Osteoblast (primary cell): ENCODE measurements around the gene KCNQ4. TPM values are rescaled to one million over a fixed set of nuclear protein-coding genes. Genes with fewer than 3 reads are reported as not detected.

ENCODE experiments used
- DNase-seq: peaks from one replicate; pipeline ENCODE4 v3.0.0; 2011; ENCODE audit warnings: low spot score, mixed read lengths; ENCODE audit not compliant: insufficient read length; ENCODE audit errors: missing footprints
- H2AFZ ChIP-seq: 2 replicates; pipeline ENCODE4 v1.6.0; 2011; ENCODE audit warnings: mild to moderate bottlenecking, low read length
- H3K27ac ChIP-seq: 2 replicates; pipeline ENCODE4 v1.5.1; 2011; ENCODE audit warnings: mild to moderate bottlenecking, low read depth, low read length, moderate library complexity
- H3K27me3 ChIP-seq: 2 replicates; pipeline ENCODE4 v1.6.0; 2012; ENCODE audit warnings: mild to moderate bottlenecking, control low read depth, inconsistent platforms, low read length, moderate library complexity; ENCODE audit not compliant: insufficient read depth
- H3K36me3 ChIP-seq: 2 replicates; pipeline ENCODE4 v1.5.1; 2011; ENCODE audit warnings: mild to moderate bottlenecking, low read length, control low read depth, moderate library complexity; ENCODE audit not compliant: insufficient read depth
- H3K4me1 ChIP-seq: 2 replicates; pipeline ENCODE4 v1.5.1; 2011; ENCODE audit warnings: mild to moderate bottlenecking, low read length, control low read depth, moderate library complexity; ENCODE audit not compliant: insufficient read depth
- H3K4me2 ChIP-seq: 2 replicates; pipeline ENCODE4 v1.6.0; 2011; ENCODE audit warnings: mild to moderate bottlenecking, low read length; ENCODE audit not compliant: insufficient read depth
- H3K4me3 ChIP-seq: fragments of 200-600 bp; sonication (generic); 3 replicates; pipeline ENCODE4 v1.5.1; 2012; ENCODE audit warnings: mild to moderate bottlenecking, low read length, inconsistent platforms; ENCODE audit not compliant: insufficient read depth
- H3K79me2 ChIP-seq: 2 replicates; pipeline ENCODE4 v1.6.0; 2012; ENCODE audit warnings: mild to moderate bottlenecking, low read length, control low read depth, inconsistent platforms; ENCODE audit not compliant: insufficient read depth
- H3K9me3 ChIP-seq: 2 replicates; pipeline ENCODE4 v1.5.1; 2011; ENCODE audit warnings: low read depth, low read length, control low read depth
- H4K20me1 ChIP-seq: 2 replicates; pipeline ENCODE4 v1.6.0; 2012; ENCODE audit warnings: mild to moderate bottlenecking, low read length, control low read depth; ENCODE audit not compliant: insufficient read depth
- CTCF ChIP-seq: IDR thresholded peaks from 2 replicates; pipeline ENCODE4 v1.5.1; 2011; ENCODE audit warnings: mild to moderate bottlenecking, low read depth, low read length, moderate library complexity; ENCODE audit errors: extremely low read depth
- total RNA-seq: library from RNA; depleted of rRNA; stranded (reverse); fragments of >200 nt; gene quantifications from 2 replicates; pipeline ENCODE4 v1.2.3, GENCODE V29; 2012

The KCNQ4 gene
- total RNA-seq, 1 donor: not detected

GRCh38 chr1:40845895-40846294, 62.3 kb downstream of the KCNQ4 start:
- Histone ChIP-seq H3K27me3 (peaks cover 6% of the 10 kb centered on the region), H3K4me3 (no peak overlapping the region), H3K9me3 (peaks cover 8% of the 10 kb centered on the region), H3K79me2 (no peaks in the 10 kb centered on the region), H4K20me1 (no peaks in the 10 kb centered on the region), H3K4me1 (no peaks in the 10 kb centered on the region), H3K4me2 (no peak overlapping the region), H2AFZ (no peak overlapping the region), H3K36me3 (no peaks in the 10 kb centered on the region), H3K27ac (no peak overlapping the region)
- DNase-seq: no peak
- TF ChIP-seq CTCF: no peak

- Histone ChIP-seq H3K4me2 (no peak overlapping the region), H3K27me3 (peaks cover 6% of the 10 kb centered on the region), H3K79me2 (no peaks in the 10 kb centered on the region), H3K27ac (no peak overlapping the region), H3K4me1 (no peaks in the 10 kb centered on the region), H3K9me3 (peaks cover 8% of the 10 kb centered on the region), H3K36me3 (no peaks in the 10 kb centered on the region), H4K20me1 (no peaks in the 10 kb centered on the region), H2AFZ (peak overlapping the region; percentile 34), H3K4me3 (no peak overlapping the region)
- no peak for DNase-seq
- TF ChIP-seq CTCF: no peak
These were observed 63.6 kb downstream of the KCNQ4 start for GRCh38 chr1:40847023-40847745.

GRCh38 chr1:40848530-40849189, 65.1 kb downstream of the KCNQ4 start:
- H3K4me3 ChIP-seq: no peak overlapping the region
- no peak overlapping the region for H2AFZ ChIP-seq
- DNase-seq: peak; percentile 95
- peak; percentile 97 for TF ChIP-seq CTCF
- H4K20me1 ChIP-seq: no peaks in the 10 kb centered on the region
- H3K4me2 ChIP-seq: no peak overlapping the region
- H3K27me3 ChIP-seq: no peaks in the 10 kb centered on the region
- no peaks in the 10 kb centered on the region for H3K4me1 ChIP-seq
- no peak overlapping the region for H3K27ac ChIP-seq
- H3K9me3 ChIP-seq: no peaks in the 10 kb centered on the region
- no peaks in the 10 kb centered on the region for H3K79me2 ChIP-seq
- no peaks in the 10 kb centered on the region for H3K36me3 ChIP-seq

GRCh38 chr1:40849801-40850592, 66.4 kb downstream of the KCNQ4 start:
- peak; percentile 90 for TF ChIP-seq CTCF

More at GRCh38 chr1:40849801-40850592, 66.4 kb downstream of the KCNQ4 start:
- no peaks in the 10 kb centered on the region for H4K20me1 ChIP-seq
- peak overlapping the region; percentile 16 for H2AFZ ChIP-seq
- no peak for DNase-seq
- H3K4me1 ChIP-seq: no peaks in the 10 kb centered on the region
- no peaks in the 10 kb centered on the region for H3K36me3 ChIP-seq
- no peaks in the 10 kb centered on the region for H3K27me3 ChIP-seq
- no peak overlapping the region for H3K4me2 ChIP-seq
- no peak overlapping the region for H3K4me3 ChIP-seq
- H3K9me3 ChIP-seq: no peaks in the 10 kb centered on the region
- H3K27ac ChIP-seq: no peak overlapping the region
- H3K79me2 ChIP-seq: no peaks in the 10 kb centered on the region
